ENCODE results near the gene P2RX6. TPM values are rescaled to one million over a fixed set of nuclear protein-coding genes. Genes with fewer than 3 reads are reported as not detected.

Gene P2RX6
- total and polyA plus RNA-seq, 9 donors, result 15.3 to 29.6 (median 22.6) TPM

DNA sequence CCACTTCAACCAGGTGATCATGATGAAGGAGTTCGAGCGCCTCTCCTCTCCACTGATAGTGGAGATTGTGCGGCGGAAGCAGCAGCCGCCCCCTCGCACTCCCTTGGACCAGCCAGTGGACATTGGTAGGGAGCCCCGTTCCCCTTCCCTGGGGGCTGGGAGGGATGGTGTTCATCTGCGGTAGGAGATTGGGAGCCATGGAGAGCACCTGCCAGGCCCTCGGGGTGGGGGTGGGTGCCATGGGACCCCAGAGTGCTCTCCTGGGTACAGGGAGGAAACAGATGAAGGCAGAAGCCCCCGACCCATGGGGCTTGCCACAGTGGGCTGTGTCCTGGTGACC is 20.1 kb upstream of the P2RX6 start:
- no peaks in the 10 kb centered on the region for H3K27me3 ChIP-seq (ENCODE audit: control insufficient read depth, insufficient read depth, low read length)
- no peaks in the 10 kb centered on the region for H3K9me3 ChIP-seq (replicated peaks; ENCODE audit: control insufficient read depth, low read depth, low read length)
- H3K36me3 ChIP-seq (ENCODE audit: control insufficient read depth, insufficient read depth, low read length), result peaks cover 88% of the 10 kb centered on the region
- 93% methylated on average over 5 of the region's 10 CpGs for WGBS (ENCODE audit: insufficient coverage)
- DNase-seq, result no peak
- no peaks in the 10 kb centered on the region for H3K4me1 ChIP-seq (ENCODE audit: control insufficient read depth, insufficient read depth, low read length)
- no peak overlapping the region for H3K4me3 ChIP-seq (ENCODE audit: low read length)
- no peak overlapping the region for H3K27ac ChIP-seq (ENCODE audit: low read length)

DNA sequence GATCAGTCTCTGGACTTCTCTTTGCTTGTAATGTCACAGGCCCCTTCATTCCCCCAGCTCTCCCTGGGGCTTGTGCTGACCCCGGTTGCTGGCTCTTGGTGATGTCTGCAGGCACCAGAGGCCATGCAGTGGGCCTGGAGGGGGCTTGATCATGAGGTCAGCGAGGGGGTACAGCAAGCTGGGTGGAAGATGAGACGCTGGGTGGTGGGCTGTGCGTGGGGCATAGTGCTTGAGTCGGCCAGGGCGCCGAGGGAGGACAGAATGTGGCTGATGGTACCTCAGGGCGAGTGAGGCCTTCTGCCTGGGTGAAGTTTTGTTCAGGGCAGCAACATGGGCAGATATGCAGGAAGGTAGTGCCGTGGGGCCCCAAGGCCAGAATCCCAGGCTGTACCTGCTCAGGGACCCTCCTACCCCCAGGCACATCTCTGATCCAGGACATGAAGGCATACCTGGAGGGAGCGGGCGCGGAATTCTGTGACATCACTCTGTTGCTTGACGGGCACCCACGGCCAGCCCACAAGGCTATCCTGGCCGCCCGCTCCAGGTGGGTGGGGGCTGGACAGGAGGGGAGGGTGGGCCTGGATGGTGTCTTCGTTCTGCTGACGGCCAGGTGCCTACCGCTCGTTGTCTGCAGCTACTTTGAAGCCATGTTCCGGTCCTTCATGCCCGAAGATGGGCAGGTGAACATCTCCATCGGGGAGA is 19.5 kb upstream of the P2RX6 start:
- WGBS (ENCODE audit: insufficient coverage), result 86% methylated on average over 22 of the region's 23 CpGs
- Histone ChIP-seq H3K4me1 (ENCODE audit: control insufficient read depth, insufficient read depth, low read length) (peaks cover 5% of the 10 kb centered on the region), H3K27ac (ENCODE audit: low read length) (no peak overlapping the region), H3K36me3 (ENCODE audit: control insufficient read depth, insufficient read depth, low read length) (peaks cover 88% of the 10 kb centered on the region), H3K27me3 (ENCODE audit: control insufficient read depth, insufficient read depth, low read length) (no peaks in the 10 kb centered on the region), H3K9me3 (replicated peaks; ENCODE audit: control insufficient read depth, low read depth, low read length) (no peaks in the 10 kb centered on the region), H3K4me3 (ENCODE audit: low read length) (no peak overlapping the region)
- no peak for DNase-seq

DNA sequence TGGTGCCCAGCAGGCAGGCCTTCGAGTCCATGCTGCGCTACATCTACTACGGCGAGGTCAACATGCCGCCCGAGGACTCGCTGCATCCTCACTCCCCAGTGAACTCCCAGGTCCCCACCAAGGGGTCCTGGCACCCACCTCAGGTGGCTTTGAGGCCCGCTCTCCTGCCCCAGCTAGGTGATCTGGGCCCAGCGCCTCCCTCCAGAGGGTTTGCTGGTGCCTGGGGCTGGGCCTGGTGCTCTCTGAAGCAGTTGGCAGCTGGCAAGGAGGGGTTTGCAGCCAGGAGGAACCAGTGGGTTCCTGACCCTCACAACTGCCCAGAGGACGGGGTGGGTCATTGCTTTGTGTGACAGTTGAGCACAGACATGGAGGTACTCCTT is 18.9 kb upstream of the P2RX6 start:
- 95% methylated on average over 10 of the region's 10 CpGs for WGBS (ENCODE audit: insufficient coverage)
- H3K4me1 ChIP-seq (ENCODE audit: control insufficient read depth, insufficient read depth, low read length), result peaks cover 11% of the 10 kb centered on the region
- H3K4me3 ChIP-seq (ENCODE audit: low read length), result no peak overlapping the region
- H3K27me3 ChIP-seq (ENCODE audit: control insufficient read depth, insufficient read depth, low read length), result no peaks in the 10 kb centered on the region
- no peak for DNase-seq
- no peak overlapping the region for H3K27ac ChIP-seq (ENCODE audit: low read length)
- peaks cover 87% of the 10 kb centered on the region for H3K36me3 ChIP-seq (ENCODE audit: control insufficient read depth, insufficient read depth, low read length)
- H3K9me3 ChIP-seq (replicated peaks; ENCODE audit: control insufficient read depth, low read depth, low read length), result no peaks in the 10 kb centered on the region

DNA sequence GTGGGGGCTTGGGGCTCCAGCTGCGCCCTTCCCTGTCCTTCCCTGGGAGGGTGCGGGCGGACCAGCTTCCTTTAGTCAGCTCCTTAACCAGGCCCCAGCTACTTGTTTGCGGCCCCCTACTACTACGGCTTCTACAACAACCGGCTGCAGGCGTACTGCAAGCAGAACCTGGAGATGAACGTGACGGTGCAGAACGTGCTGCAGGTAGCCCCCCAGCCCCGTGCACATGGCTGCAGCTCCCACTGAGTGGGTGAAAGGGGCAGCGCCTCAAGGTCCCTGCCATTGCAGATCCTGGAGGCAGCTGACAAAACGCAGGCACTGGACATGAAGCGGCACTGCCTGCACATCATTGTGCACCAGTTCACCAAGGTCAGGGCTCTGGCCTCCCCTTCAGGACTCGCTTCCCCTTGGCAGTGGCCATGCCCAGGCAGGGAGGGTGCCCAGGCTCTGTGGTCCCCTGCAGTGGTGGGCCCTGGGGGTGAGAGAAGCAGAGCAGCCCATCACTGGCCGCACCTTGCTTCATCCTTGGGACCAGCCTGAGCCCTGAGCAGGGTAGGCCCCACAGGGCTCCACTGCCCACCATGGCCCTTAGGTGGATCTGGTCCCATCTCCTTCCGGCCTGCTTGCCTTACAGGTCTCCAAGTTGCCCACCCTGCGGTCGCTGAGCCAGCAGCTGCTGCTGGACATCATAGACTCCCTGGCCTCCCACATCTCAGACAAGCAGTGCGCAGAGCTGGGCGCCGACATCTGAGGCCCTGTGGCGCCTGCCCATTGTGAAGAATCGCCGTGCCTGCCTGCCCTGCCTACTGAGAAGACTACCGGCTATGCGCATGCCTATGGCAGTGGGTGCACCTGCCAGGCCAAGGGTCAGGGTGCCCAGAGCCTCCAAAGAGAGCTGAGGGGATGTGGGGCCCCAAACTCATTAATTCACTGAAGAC is 18.1 kb upstream of the P2RX6 start:
- WGBS (ENCODE audit: insufficient coverage), result 85% methylated on average over 27 of the region's 27 CpGs
- Histone ChIP-seq H3K27me3 (ENCODE audit: control insufficient read depth, insufficient read depth, low read length) (no peaks in the 10 kb centered on the region), H3K9me3 (replicated peaks; ENCODE audit: control insufficient read depth, low read depth, low read length) (no peaks in the 10 kb centered on the region), H3K27ac (ENCODE audit: low read length) (no peak overlapping the region), H3K4me3 (ENCODE audit: low read length) (no peak overlapping the region), H3K4me1 (ENCODE audit: control insufficient read depth, insufficient read depth, low read length) (peaks cover 16% of the 10 kb centered on the region), H3K36me3 (ENCODE audit: control insufficient read depth, insufficient read depth, low read length) (peaks cover 79% of the 10 kb centered on the region)
- no peak for DNase-seq

DNA sequence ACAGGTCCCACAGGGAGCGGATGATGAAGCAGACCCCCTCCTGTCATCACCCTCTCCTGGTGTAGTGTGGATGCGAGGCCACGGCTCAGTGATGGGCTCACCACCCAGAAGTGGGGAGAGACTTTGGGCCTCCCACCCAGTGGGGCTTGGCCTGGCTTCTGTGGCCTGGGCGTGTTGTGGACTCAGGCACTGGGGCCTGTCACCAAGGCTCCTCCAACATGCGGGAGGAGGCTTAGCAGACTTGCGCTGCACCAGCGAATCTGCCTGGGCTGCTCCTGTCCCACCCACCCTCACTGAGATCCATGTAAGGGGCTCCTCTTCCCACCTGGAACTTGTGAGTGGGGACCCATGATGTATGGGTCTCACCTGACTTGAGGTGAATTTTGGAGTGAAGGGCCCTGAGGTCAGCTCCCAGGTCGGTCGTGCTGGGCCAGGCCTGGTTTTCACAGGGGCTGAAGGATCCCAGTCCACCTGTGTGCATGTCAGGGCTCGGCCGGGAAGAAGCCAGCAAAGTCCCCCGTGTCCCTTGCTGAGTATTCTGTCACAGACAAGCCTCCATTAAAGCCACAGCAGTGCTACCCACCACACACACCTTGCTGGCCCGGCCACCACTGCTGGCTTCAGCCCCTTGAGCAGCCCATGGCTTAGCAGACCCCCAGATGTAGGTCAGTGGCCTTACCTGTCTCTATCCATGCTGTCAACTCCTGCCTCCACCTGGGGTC is 17.3 kb upstream of the P2RX6 start:
- DNase-seq, result no peak
- no peak overlapping the region for H3K4me3 ChIP-seq (ENCODE audit: low read length)
- WGBS (ENCODE audit: insufficient coverage), result 59% methylated on average over 11 of the region's 13 CpGs
- no peaks in the 10 kb centered on the region for H3K27me3 ChIP-seq (ENCODE audit: control insufficient read depth, insufficient read depth, low read length)
- no peak overlapping the region for H3K27ac ChIP-seq (ENCODE audit: low read length)
- peaks cover 71% of the 10 kb centered on the region for H3K36me3 ChIP-seq (ENCODE audit: control insufficient read depth, insufficient read depth, low read length)
- H3K9me3 ChIP-seq (replicated peaks; ENCODE audit: control insufficient read depth, low read depth, low read length), result no peaks in the 10 kb centered on the region
- peaks cover 16% of the 10 kb centered on the region for H3K4me1 ChIP-seq (ENCODE audit: control insufficient read depth, insufficient read depth, low read length)

DNA sequence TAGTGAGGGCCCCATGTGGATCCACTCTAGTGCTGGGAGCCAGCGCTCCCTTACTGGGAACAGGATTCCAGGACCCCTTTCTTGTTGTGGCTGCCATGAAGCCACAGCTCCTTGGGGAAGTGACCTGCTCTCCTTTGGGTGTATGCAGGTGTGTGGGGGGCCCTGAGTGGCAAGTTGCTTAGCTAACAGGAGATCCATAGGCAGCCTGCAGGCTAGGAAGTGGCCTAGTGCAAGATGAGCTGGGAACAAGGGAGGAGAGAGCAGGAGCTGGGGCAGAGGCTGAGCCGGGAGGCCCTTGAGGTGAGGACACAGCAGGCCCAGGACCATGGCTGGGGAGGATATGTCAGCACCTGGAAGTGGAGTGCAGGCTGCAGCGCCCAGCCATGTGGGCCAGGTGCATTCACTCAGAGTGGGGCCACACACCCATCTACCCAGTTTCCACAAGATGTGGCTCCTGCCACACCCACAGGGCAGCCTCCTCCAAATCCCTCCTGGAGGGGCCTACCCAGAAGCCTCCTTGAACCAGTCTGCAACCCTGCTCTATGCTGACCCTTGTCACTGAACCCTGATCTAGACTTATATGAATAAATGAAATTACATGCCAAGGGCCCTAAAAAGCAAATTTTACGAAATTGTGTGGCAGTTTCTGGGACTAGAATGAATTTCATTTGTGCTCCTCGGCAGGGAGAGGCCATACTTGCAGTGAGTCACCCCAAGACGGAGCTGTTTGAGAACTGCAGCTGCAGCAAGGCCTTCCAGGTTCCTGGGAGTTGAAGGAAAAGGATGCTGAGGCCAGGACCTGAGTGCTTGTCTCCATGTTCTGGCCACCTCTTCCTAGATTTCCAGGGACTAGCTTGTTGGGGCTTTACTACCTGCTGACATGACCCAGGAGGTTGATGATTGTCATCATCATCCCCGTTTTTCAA is 16.3 kb upstream of the P2RX6 start:
- no peak for DNase-seq
- Histone ChIP-seq H3K4me3 (ENCODE audit: low read length) (no peak overlapping the region), H3K4me1 (ENCODE audit: control insufficient read depth, insufficient read depth, low read length) (peaks cover 26% of the 10 kb centered on the region), H3K9me3 (replicated peaks; ENCODE audit: control insufficient read depth, low read depth, low read length) (no peaks in the 10 kb centered on the region), H3K27ac (ENCODE audit: low read length) (no peak overlapping the region), H3K27me3 (ENCODE audit: control insufficient read depth, insufficient read depth, low read length) (no peaks in the 10 kb centered on the region), H3K36me3 (ENCODE audit: control insufficient read depth, insufficient read depth, low read length) (peaks cover 63% of the 10 kb centered on the region)
- 65% methylated on average over 7 of the region's 7 CpGs for WGBS (ENCODE audit: insufficient coverage)

DNA sequence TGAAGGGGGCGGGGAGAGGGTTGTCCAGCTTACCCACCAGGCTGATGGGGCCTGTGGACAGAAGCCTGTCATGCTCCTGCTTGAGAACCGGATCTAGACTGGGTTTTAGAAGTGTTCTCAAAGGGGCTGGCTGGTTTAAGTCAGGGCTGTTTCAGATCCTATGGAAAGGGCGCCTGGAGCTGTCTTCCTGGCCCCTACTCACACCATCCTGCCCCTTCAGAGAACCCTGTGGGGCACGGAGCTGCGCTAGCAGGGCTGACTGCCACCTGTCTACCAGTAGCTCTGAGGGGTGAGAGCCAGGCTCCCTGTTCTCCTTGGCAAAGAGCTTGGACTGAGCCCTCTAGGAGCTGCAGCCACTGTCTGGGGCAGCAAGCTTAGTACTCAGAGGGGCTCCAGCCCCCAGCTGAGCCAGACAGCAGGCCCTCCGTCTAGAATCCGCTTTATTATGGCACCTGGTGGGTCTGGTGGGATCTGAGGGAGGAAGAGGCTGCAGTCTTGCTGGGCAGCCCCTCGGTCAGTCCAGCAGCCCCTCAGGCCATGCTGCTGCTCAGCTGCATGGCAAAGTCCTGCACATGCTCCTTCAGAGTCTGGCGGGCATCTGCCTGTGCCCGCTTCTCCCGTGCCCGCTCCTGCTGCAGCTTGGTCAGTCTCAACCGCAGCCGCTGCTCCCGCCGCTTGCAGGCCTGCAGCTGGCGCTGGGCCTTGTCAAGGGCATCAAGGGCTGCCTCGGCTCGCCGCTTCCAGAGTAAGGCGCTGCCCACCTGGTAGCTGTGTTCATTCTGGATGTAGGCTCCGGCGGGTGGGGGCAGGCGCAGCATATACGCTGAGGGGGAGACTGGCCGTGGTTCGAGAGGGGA is 15.4 kb upstream of the P2RX6 start:
- WGBS (ENCODE audit: insufficient coverage), result 90% methylated on average over 24 of the region's 27 CpGs

DNA sequence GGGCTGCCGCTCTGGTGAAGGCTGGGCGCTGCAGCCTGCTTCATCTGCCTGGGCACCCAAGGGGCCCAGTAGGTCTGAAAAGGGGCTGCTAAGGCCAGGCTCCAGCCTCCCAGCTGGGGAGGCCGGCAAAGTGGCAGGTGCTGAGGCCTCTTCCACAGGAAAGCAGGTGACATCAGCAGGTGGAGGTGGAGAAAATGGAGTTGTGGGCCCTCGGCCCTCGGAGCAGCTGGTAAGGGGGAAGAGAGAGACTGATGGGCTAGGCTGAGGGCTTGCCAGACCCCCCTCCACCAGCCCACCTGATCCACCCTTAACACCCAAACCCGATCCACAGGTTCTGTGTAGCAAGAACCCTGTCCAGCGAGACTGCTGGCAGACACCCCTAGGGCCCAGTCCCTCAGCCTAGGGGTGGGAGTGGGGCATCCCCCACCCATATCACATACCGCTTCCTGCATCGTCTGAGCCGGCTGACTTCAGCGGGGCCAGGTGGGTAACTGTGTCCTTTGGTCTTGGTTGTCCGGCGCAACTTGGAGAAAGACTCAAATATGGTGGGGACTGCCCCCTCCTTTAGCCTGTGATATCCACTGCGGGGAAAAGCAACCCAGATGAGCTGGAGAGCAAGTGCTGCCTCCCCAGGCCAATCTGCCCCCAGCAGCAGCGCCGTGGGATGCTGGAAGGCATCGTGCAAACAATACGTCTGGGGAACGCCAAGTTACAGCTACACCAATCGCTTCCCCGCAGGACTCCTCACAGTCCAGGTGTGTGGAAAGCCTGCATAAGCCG is 14.6 kb upstream of the P2RX6 start:
- Histone ChIP-seq H3K4me1 (ENCODE audit: control insufficient read depth, insufficient read depth, low read length) (peaks cover 28% of the 10 kb centered on the region), H3K36me3 (ENCODE audit: control insufficient read depth, insufficient read depth, low read length) (peaks cover 53% of the 10 kb centered on the region), H3K27ac (ENCODE audit: low read length) (peak overlapping the region; percentile 100), H3K27me3 (ENCODE audit: control insufficient read depth, insufficient read depth, low read length) (no peaks in the 10 kb centered on the region), H3K9me3 (replicated peaks; ENCODE audit: control insufficient read depth, low read depth, low read length) (no peaks in the 10 kb centered on the region), H3K4me3 (ENCODE audit: low read length) (peak overlapping the region; percentile 68)
- 39% methylated on average over 15 of the region's 22 CpGs for WGBS (ENCODE audit: insufficient coverage)
- no peak for DNase-seq

More for the DNA sequence above, 15.4 kb upstream of the P2RX6 start:
- no peaks in the 10 kb centered on the region for H3K9me3 ChIP-seq (replicated peaks; ENCODE audit: control insufficient read depth, low read depth, low read length)
- H3K4me1 ChIP-seq (ENCODE audit: control insufficient read depth, insufficient read depth, low read length), result peaks cover 28% of the 10 kb centered on the region
- no peaks in the 10 kb centered on the region for H3K27me3 ChIP-seq (ENCODE audit: control insufficient read depth, insufficient read depth, low read length)
- no peak for DNase-seq
- H3K4me3 ChIP-seq (ENCODE audit: low read length), result no peak overlapping the region
- peaks cover 59% of the 10 kb centered on the region for H3K36me3 ChIP-seq (ENCODE audit: control insufficient read depth, insufficient read depth, low read length)
- H3K27ac ChIP-seq (ENCODE audit: low read length), result no peak overlapping the region
